WERI-Rb-1 (cell line): ENCODE results near the gene MAN1A1.

Source experiments
- DNase-seq: peaks from one replicate; pipeline ENCODE4 v3.0.0-alpha.2; 2020
- H3K27ac ChIP-seq: fragments of 250-450 bp; sonication (Bioruptor Pico); 2 replicates; pipeline ENCODE4 v1.5.1; 2020; ENCODE audit warnings: mild to moderate bottlenecking, moderate library complexity
- H3K27me3 ChIP-seq: fragments of 250-450 bp; sonication (Bioruptor Pico); 2 replicates; pipeline ENCODE4 v1.5.1; 2021; ENCODE audit warnings: mild to moderate bottlenecking, low read depth, moderate library complexity; ENCODE audit not compliant: insufficient read depth, severe bottlenecking
- H3K36me3 ChIP-seq: fragments of 250-450 bp; sonication (Bioruptor Pico); 2 replicates; pipeline ENCODE4 v1.5.1; 2020; ENCODE audit warnings: mild to moderate bottlenecking, moderate library complexity
- H3K4me3 ChIP-seq: 2 replicates; pipeline ENCODE4 v1.5.1; 2011; ENCODE audit warnings: low read depth, mild to moderate bottlenecking, control low read depth, low read length
- H3K9me3 ChIP-seq: fragments of 250-450 bp; sonication (Bioruptor Pico); 2 replicates; pipeline ENCODE4 v1.5.1; 2021; ENCODE audit warnings: mild to moderate bottlenecking, moderate library complexity; ENCODE audit not compliant: severe bottlenecking
- CTCF ChIP-seq: IDR thresholded peaks from 2 replicates; pipeline ENCODE4 v1.5.1; 2011; ENCODE audit warnings: low read depth, mild to moderate bottlenecking, control low read depth, inconsistent platforms, low read length

Gene MAN1A1

GRCh38 chr6:119318176-119318575 is 31.4 kb downstream of the MAN1A1 start:
- DNase-seq = no peak
- TF ChIP-seq CTCF = no peak
- H3K9me3 ChIP-seq = no peaks in the 10 kb centered on the region

GRCh38 chr6:119317007-119317406 is 32.6 kb downstream of the MAN1A1 start:
- Histone ChIP-seq H3K27me3 (no peaks in the 10 kb centered on the region), H3K36me3 (no peaks in the 10 kb centered on the region), H3K27ac (no peak overlapping the region), H3K4me3 (no peak overlapping the region), H3K9me3 (no peaks in the 10 kb centered on the region)
- DNase-seq = no peak
- no peak for TF ChIP-seq CTCF

More at GRCh38 chr6:119318176-119318575, 31.4 kb downstream of the MAN1A1 start:
- Histone ChIP-seq H3K27ac (no peak overlapping the region), H3K27me3 (no peaks in the 10 kb centered on the region), H3K36me3 (no peaks in the 10 kb centered on the region), H3K4me3 (no peak overlapping the region)

GRCh38 chr6:119314885-119315272 is 34.7 kb downstream of the MAN1A1 start:
- Histone ChIP-seq H3K36me3 (no peaks in the 10 kb centered on the region), H3K27me3 (no peaks in the 10 kb centered on the region), H3K27ac (no peak overlapping the region), H3K9me3 (no peaks in the 10 kb centered on the region), H3K4me3 (no peak overlapping the region)
- DNase-seq = no peak
- no peak for TF ChIP-seq CTCF

GRCh38 chr6:119313937-119314884 is 35.4 kb downstream of the MAN1A1 start:
- H3K36me3 ChIP-seq = no peaks in the 10 kb centered on the region
- DNase-seq = no peak
- no peak for TF ChIP-seq CTCF
- no peaks in the 10 kb centered on the region for H3K27me3 ChIP-seq
- H3K27ac ChIP-seq = no peak overlapping the region
- no peaks in the 10 kb centered on the region for H3K9me3 ChIP-seq
- H3K4me3 ChIP-seq = no peak overlapping the region

GRCh38 chr6:119312875-119313338 is 36.7 kb downstream of the MAN1A1 start:
- Histone ChIP-seq H3K27ac (no peak overlapping the region), H3K4me3 (no peak overlapping the region), H3K9me3 (no peaks in the 10 kb centered on the region), H3K36me3 (no peaks in the 10 kb centered on the region), H3K27me3 (no peaks in the 10 kb centered on the region)
- DNase-seq = no peak
- no peak for TF ChIP-seq CTCF
